Measurements from ENCODE around the gene SNAI1.
"Not testable (repeated sequence)": the region's sequence is repeated elsewhere in the genome, so short reads cannot be mapped to it uniquely, and the experiment has no call there.

SNAI1 gene

GRCh38 chr20:50008007-50008406, 25.2 kb downstream of the SNAI1 start:
- no peak for DNase-seq (ENCODE audit: extremely low spot score, insufficient read length, low read depth)
- FAIRE-seq: no peak

DNA sequence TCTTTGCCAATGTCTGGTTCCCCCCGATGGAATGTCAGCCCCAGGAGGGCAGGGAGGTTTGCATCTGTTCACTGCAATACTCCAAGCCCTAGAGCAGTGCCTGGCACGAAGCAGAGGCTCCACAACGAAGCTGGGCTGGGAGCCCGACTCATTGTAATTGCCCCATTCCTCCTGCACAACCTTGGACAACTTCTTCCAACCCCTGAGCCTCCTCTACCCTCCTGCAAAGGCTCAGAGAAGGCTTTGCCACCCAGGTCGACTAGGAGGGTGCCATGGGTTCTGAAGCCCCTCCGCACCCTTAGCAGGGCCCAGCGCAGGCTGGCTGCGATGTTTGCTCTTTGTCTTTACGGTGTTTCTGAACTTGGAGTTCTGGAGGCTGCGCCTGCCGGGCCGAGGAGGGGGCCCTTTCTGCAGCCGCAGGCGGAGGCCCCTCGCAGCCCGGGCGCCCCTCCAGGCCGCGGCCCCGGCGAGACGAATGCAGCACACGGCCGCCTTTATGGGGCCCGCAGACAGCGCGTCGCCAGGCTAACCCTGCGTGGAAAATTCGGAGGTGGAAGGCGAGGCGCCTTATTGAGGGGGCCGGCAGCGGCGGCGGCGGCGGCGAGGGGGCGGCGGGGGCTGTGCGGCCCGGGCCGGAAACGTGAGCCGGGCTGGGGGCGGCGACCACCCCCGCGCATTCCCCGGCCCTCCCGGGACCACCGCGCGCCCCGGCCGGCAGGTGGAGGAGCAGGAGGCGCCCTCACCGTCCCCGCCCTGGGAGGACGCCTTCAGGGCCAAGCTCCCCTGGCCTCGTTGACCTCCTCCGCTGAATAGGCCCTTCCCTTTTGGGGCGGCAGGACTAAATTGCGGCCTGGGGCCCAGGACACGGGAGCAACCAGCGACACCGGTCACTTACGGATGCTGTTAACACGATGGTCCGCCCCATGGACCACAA, 27.0 kb downstream of the SNAI1 start:
- DNase-seq (ENCODE audit: extremely low spot score, insufficient read length, low read depth) (no peak), FAIRE-seq (no peak)

- FAIRE-seq; DNase-seq (ENCODE audit: extremely low spot score, insufficient read length, low read depth): not testable (repeated sequence)
Measured at GRCh38 chr20:50011597-50011996, 28.8 kb downstream of the SNAI1 start.

- DNase-seq (ENCODE audit: extremely low spot score, insufficient read length, low read depth) (no peak), FAIRE-seq (peak; percentile 65)
Measured at GRCh38 chr20:50012282-50013263, 29.8 kb downstream of the SNAI1 start.

DNA sequence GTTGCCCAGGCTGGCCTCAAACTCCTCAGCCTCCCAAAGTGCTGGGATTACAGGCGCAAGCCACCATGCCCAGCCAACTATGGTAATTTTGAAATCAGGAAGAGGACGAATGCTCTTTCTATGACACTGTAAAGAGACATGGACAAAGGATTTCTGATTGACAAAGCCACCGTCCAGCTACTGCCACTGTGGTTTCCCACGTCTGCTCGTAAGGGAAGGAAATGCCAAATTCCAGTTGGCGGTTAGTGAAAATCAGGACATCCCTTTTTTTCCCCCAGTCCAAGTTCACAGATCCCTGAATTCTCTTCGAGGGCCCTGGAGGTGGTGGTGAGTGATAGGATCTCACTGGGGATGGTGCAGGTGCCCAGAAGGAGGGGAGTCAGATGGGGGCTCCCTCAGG, 31.2 kb downstream of the SNAI1 start:
- DNase-seq (ENCODE audit: extremely low spot score, insufficient read length, low read depth) (no peak), FAIRE-seq (no peak)

DNA sequence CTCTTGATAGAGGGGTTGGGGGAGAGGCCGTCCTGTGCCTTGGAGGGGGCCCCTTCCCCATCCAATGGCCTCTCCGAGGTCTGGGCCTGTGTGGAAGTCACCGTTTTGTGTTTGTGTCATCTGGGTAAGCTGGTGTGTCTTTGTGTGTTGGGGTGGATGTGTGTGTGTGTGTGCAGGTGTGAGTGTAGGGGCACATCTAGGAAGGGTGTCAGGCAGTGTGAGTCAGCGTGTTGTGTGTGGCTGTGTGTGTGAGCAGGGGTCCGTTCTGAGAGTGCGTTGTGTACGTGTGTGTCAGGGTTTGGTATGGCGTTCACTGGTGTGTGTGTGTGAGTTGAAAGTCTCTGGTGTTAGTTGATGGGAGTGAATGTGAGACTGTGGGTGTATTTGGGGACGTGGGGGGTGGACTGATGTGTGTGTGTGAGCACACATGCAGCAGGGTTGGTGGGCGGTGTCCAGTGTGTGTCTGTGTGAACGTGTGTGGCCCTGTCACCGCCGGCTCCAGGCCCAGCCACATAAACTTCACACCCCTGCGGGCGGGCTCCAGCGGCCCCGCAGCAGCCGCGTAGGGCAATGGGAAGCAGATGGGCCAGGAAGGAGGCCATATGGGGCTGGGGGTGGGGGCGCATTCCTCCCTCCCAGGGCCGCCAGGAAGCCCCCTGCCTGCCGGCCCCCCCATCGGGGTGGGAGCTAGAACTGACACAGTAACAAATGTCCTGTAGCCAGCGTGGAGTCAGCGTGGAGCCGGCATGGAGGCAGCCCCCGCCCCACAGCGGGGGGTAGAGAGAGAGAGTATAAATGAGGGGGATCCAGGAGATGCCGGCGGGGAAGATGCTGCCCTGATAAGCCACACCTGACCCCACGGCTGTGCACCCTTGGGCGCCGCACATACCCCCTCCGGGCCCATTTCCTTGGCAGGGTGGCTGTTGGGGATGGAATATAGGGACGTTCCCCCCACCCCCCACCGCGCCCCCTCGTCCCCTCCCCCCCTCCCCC, 32.1 kb downstream of the SNAI1 start:
- no peak for FAIRE-seq
- no peak for DNase-seq (ENCODE audit: extremely low spot score, insufficient read length, low read depth)

DNA sequence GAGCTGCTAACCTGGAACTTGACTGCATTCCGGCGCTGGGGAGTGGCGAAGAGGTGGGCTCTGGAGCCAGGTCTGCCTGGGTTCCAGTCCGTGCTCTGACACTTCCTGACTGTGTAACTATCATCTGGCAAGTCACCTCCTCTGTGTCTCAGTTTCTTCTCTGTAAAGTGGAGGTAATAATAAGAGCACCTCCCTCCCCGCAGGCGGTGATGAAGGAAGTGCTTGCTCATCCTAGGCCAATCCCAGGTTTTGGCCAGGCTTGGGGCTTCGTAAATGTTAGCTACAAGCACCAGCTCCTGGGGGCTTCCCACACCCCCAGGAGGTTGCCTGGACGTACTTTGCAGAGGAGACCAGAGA, 32.8 kb downstream of the SNAI1 start:
- no peak for DNase-seq (ENCODE audit: extremely low spot score, insufficient read length, low read depth)
- no peak for FAIRE-seq

GRCh38 chr20:50015993-50016770, 33.4 kb downstream of the SNAI1 start:
- no peak for DNase-seq (ENCODE audit: extremely low spot score, insufficient read length, low read depth)
- FAIRE-seq: no peak

- no peak for FAIRE-seq
- no peak for DNase-seq (ENCODE audit: extremely low spot score, insufficient read length, low read depth)
Measured at GRCh38 chr20:50017160-50017559, 34.4 kb downstream of the SNAI1 start.

GRCh38 chr20:50017576-50018248, 34.9 kb downstream of the SNAI1 start:
- no peak for FAIRE-seq
- DNase-seq (ENCODE audit: extremely low spot score, insufficient read length, low read depth): no peak

DNA sequence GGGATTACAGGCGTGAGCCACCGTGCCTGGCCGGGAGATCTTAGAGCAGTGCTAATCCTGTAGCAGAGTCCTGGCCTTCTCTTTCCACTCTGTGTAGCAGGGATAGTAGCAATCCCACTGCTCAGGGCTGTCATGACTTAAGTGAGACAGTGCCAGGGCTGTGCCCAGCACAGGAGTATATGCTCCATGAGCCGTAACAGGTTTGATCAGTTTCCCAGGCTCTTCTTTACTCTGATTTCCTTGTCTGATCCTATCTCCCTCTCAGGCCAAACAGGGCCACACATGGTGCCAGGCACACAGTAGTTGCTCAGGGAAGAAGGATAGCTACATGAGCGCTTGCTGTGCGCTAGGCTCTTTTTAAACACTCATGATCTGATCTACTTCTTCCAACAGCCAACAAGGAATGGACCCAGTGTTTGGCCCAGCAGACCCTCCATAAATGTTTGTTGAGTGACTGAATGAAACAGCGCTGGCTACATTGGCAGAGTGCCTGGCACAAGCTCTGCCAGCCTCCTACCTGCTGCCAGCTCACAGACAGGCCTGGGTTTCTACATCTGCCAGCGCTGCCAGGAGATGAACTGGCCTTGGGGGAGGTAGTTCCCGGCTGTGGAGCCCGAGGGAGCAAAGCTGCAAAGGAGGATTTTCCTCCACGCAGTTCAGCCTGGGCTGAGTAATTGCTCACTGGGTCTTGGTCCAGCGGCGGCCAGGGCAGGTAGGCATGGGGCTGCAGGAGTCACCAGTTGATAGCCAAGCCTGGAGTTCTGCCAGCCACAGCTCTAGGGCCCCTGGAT, 36.9 kb downstream of the SNAI1 start:
- DNase-seq (ENCODE audit: extremely low spot score, insufficient read length, low read depth) (no peak), FAIRE-seq (no peak)

GRCh38 chr20:50020288-50020687, 37.5 kb downstream of the SNAI1 start:
- FAIRE-seq: no peak
- no peak for DNase-seq (ENCODE audit: extremely low spot score, insufficient read length, low read depth)

DNA sequence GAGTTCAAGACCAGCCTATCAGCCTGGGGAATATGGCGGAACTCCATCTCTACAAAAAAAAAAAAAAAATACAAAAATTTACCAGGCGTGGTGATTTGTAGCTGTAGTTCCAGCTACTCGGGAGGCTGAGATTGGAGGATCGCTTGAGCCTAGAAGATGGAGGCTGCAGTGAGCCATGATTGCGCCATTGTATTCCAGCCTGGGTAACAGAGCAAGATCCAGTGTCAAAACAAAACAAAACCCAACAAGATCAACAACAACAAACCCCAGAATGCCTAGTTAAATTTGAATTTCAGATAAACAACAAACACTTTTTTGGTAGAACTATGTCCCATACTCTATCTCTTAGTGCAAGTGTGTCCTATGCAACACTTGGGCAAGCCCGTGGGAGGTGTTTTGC, 39.9 kb downstream of the SNAI1 start:
- FAIRE-seq: no peak
- no peak for DNase-seq (ENCODE audit: extremely low spot score, insufficient read length, low read depth)

GRCh38 chr20:50023116-50023805, 40.5 kb downstream of the SNAI1 start:
- DNase-seq (ENCODE audit: extremely low spot score, insufficient read length, low read depth) (no peak), FAIRE-seq (no peak)

GRCh38 chr20:50026746-50027575, 44.2 kb downstream of the SNAI1 start:
- FAIRE-seq: no peak
- no peak for DNase-seq (ENCODE audit: extremely low spot score, insufficient read length, low read depth)

GRCh38 chr20:50027611-50028105, 44.9 kb downstream of the SNAI1 start:
- DNase-seq (ENCODE audit: extremely low spot score, insufficient read length, low read depth) (no peak), FAIRE-seq (no peak)

All from GM18507 (cell line).